G401.6 (cell line): ENCODE measurements around the gene MAST4.
"Not testable (repeated sequence)": the region's sequence is repeated elsewhere in the genome, so short reads cannot be mapped to it uniquely, and the experiment has no call there.

Experiments
- FAIRE-seq: peaks from 2 replicates; lab custom pipeline; 2012; peaks lifted over from hg19 to GRCh38; lab: Jason Lieb, UNC

The MAST4 gene

DNA sequence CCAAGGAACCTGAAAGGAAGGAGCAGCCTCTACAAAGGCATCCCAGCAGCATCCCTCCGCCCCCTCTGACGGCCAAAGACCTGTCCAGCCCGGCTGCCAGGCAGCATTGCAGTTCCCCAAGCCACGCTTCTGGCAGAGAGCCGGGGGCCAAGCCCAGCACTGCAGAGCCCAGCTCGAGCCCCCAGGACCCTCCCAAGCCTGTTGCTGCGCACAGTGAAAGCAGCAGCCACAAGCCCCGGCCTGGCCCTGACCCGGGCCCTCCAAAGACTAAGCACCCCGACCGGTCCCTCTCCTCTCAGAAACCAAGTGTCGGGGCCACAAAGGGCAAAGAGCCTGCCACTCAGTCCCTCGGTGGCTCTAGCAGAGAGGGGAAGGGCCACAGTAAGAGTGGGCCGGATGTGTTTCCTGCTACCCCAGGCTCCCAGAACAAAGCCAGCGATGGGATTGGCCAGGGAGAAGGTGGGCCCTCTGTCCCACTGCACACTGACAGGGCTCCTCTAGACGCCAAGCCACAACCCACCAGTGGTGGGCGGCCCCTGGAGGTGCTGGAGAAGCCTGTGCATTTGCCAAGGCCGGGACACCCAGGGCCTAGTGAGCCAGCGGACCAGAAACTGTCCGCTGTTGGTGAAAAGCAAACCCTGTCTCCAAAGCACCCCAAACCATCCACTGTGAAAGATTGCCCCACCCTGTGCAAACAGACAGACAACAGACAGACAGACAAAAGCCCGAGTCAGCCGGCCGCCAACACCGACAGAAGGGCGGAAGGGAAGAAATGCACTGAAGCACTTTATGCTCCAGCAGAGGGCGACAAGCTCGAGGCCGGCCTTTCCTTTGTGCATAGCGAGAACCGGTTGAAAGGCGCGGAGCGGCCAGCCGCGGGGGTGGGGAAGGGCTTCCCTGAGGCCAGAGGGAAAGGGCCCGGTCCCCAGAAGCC, 569.6 kb downstream of the MAST4 start:
- FAIRE-seq, result no peak

DNA sequence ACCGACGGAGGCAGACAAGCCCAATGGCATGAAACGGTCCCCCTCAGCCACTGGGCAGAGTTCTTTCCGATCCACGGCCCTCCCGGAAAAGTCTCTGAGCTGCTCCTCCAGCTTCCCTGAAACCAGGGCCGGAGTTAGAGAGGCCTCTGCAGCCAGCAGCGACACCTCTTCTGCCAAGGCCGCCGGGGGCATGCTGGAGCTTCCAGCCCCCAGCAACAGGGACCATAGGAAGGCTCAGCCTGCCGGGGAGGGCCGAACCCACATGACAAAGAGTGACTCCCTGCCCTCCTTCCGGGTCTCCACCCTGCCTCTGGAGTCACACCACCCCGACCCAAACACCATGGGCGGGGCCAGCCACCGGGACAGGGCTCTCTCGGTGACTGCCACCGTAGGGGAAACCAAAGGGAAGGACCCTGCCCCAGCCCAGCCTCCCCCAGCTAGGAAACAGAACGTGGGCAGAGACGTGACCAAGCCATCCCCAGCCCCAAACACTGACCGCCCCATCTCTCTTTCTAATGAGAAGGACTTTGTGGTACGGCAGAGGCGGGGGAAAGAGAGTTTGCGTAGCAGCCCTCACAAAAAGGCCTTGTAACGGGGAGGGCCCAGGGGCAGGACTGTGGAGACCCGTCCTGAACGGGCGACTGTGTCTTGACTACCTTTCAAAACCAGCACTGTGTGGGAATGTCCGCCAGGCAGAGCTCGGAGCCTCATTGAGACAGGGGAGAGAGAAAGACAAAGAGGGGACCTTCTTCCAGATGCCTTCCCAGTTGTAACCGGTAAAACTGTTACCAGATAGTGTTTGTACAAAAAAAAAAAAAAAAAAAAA, 570.5 kb downstream of the MAST4 start:
- no peak for FAIRE-seq

DNA sequence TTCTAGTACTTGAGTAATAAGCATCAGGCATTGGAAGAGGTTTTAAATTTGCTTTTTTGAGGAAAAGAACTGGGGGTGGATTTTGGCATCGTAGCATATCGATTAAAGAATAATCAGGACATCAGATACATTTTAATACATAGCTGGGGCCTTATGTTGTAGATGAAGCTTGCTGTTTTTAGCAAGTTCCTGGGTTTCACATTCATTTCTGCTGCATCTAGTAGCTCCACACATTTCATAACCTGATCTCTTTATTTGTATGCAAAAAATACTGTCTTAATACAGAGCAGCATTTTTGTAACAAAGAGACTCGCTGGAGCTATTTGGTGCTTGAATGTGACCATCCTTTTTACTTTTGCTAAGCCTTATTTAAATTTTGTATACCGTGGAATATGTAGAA, 571.9 kb downstream of the MAST4 start:
- no peak for FAIRE-seq

DNA sequence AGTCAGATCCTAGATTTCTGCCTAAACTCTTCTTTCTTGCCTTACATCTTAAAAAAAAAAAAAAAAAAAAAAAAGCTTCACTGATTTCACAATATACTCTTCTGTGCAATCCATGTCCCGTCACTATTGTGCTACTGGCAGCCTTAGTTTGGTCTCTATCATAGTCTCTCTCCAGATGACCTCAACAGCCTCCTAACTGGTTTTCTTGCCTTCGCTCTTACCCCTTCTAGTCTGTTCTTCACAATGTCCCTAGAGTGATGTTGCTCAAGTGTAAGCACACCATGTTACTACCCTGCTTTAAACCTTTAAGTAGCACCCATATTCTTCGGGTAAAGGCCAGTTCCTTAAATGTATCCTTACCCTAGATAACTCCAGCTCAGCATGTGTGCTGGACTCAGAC, 574.6 kb downstream of the MAST4 start:
- no peak for FAIRE-seq

DNA sequence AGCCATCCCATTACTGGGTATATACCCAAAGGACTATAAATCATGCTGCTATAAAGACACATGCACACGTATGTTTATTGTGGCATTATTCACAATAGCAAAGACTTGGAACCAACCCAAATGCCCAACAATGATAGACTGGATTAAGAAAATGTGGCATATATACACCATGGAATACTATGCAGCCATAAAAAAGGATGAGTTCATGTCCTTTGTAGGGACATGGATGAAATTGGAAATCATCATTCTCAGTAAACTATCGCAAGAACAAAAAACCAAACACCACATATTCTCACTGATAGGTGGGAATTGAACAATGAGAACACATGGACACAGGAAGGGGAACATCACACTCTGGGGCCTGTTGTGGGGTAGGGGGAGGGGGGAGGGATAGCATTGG, 577.2 kb downstream of the MAST4 start:
- not testable (repeated sequence) for FAIRE-seq

DNA sequence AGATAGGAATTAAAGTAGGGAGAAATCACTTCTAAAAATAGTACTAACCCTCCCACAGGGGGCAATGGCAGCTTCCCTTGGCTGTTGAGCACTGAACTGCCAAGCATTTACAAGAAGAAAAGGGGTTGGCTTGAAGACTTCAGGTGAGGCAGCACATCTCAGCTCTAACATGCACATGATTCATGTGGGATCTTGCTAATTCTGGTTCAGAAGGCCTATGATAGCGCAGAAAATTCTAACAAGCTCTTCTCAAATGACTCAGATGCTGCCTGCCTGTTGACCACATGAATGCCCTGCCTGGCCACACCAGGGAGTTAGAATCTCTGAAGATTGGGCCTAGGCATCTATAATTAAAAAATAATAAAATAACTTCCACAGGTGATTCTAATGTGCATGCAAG, 577.8 kb downstream of the MAST4 start:
- no peak for FAIRE-seq

DNA sequence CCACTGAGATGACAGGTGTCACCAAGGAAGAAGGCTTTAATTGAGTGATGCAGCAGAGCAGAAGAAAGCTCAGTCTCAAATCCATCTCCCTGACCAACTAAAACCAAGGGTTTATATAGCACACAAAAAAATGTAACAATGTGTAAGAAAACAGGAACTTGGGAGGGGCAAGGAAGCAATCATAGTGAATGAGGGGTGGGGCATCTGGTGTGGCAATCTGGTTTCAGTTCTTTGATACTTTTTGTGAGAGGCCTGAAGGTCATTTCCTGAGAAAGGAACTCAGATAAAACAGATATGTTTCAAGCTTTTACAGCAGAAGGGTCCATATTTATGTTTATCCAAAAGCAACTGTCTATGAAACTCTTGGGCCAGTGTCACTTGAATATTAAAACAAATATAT, 580.7 kb downstream of the MAST4 start:
- no peak for FAIRE-seq

DNA sequence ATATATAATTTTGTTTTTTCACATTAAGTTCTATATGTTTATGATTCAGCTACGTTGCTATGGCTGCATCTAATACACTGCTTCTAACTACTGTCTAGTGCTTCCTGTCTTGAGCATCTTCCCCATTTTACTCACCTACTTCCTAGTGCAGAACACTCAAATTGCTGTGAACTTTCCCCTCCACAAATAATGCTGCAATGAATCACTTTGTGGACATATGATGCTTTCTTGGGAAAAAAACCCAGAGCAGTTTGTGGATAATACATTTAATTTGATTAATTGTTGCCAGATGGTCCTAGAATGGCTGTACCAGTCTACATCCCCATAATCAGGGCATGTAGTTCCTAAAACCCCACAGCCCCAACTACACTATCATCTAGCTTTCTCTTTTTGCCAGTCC, 581.9 kb downstream of the MAST4 start:
- no peak for FAIRE-seq

DNA sequence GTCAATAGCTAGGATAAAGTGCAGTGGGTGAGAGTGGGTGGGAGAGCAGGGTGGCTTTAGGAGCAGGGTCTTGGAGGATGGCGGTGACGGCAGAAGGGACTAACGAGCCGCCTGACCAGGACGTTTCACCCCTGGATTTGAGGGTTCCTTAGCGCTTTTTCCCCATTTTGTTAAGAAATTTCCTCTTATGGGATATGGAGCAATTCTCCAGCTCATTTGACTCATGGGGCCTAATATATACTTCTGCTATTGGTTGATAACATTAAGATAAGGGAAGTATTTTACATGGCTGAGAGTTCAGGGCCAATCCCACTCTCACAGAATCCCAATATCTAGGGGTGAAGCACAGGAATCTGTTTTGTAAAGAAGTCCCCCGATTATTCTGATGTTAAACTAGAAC, 582.8 kb downstream of the MAST4 start:
- no peak for FAIRE-seq

DNA sequence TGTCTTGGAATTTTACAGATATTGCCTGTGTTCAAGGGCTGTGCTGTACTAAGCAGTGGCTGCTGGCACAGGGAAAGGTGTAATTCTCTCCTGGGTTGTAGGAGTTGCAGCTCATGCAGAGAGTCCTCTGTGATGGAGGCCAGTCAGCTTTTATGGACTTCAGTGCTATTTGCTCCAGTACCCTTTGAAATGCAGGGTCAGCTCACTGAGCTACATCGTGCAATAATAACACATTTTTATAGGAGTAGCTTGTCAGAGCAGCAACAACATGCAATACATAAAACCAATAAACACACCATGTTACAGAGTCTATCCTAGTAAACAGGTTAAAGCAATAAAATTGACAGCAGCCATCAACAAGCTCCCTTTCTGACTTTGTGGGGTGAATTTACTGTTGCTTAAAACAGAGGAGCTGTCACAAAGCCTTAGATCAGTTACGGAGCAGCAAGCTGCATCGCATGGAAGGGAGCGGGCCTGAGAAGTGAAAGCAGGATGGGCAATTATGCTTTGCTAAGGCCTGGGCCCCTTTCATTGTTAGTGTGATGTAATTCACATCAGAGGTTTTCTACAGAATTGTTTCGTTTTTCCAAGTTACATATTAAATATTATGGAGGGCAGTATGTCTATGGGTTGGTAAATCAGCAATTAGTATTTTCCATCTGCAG, 583.6 kb downstream of the MAST4 start:
- FAIRE-seq, result no peak

DNA sequence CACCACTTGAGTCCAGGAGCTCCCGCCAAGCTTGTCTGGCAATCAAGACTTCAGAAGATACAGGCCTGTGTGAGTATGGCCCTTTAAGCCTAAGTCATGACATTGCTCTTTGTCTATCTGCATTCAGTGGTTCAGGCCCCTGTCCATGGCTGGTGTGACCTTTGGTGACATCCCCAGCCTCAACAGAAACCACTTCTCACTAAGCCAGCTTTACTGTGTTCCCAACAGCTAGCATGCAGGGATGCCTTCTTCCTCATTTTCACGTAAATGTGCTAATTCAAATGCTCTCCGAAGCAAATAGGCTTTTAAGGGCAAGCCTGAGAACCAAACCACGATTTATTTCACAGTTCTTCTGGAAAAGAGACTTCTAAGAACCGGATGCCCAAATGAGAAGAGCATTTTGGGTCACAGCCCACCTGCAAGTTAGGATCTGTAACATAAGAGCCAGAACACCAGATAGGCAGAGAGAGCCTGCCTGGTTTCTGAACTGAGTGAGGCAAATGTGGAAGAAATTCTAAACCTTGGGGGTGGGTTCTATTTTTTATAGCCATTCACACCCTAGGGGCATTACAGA, 585.5 kb downstream of the MAST4 start:
- FAIRE-seq, result no peak

DNA sequence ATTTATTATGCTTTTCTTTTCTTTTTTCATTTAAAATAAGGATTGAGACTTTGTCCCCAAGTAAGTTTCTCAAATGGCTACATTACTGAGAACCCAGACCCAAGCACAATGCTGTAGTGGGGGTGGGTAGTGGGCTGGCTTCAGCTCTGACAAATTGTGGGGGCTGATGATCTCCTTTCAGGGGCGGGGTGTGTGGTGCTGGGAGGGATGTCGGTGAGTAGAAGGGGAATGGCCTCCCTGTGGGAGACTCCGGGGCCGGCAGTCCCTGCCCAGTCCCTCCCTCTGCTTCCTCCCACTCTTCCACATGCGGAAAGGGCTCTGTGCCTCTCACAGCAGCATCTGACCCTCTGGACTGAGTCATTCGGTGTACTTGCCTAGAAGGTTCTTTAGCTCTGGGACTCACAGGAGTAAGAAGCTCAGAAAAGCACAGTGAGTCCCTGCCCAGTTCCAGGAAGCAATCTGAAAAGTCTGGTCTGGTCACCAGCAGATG, 586.2 kb downstream of the MAST4 start:
- FAIRE-seq, result no peak

DNA sequence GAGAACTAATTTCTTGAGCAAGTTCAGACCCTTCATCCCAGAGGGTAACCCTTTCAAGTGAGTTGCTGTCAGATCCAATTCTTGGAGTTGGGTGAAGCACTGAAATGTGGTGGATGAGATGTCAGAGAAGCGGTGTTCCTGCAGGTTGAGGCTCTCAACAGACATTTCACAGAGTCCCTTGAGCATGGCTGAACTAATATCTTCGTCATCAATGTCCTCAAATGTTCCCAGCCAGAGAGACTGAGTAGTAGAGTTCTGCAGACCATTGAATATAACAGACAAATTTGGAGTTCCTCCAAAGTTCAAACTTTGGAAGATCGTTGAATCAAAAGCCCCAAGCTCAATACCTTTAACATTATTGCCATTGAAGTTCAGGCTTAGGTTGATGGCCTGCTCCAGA, 587.7 kb downstream of the MAST4 start:
- FAIRE-seq, result no peak

DNA sequence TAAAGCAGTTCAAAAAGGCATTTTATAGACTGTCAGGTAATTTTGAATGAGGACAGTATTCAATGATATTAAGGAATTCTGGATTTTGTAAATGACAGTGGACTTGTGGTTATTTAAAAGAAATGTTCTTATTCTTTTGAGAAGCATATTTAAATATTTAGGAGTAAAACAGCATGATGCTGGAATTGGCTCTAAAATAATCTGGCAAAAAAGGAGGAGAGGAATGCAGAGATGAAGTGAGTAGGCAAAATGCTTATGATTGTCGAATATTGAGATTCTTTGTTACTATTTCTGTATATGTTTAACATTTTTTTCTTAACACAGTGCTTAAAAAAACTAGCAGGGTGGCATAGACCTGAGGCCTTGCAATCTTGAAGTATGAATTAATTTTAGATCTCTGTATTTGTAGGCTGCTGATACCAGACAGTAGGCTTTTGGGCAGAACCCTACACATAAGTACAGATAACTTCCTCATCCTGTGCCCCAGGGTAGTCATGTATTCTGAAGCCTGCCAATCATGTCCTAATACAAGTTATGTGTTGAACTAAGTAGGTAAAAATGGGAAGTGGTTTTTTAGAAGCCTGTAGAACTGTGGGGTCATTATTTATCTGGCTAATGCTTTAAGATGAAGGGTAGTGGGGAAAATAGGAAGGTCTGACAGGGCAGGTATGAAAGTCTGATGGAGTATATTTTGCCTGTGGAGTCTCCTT, 591.0 kb downstream of the MAST4 start:
- FAIRE-seq, result no peak

DNA sequence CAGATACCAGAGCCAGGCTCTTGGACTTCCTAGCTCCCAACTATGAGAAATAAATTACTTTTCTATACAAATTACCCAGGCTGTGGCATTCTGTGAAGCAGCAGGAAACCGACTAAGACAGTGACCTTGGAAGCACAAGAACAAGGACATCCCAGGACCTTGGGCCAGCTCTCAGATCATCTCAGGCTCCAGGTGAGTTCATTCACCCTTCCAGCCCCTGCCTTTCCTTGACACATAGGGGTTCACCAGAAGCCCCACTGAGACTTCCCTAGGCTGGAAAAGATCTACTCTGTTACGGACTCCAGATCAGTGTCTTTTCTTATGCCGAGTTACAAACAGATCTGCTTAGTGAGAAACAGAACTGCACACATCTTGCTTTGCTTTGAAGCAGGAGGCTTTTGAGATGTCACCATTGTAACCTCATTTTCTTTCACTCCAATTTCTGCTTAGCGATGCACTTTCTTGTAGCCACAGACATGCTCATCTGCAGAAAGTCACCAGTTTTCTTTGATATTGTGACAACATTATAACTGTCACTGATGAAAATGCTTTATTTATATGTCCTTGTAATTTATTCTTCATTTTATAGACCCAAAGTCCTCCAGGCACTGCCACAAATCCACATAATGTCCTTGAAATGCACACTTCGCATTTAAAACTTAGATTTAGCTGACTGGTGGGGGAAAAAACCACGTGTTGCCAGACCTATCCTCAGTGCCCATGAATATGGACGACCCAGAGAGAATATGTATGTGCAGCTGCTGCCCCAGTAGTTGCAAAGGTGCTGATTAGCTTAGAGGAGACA, 592.3 kb downstream of the MAST4 start:
- FAIRE-seq, result no peak

DNA sequence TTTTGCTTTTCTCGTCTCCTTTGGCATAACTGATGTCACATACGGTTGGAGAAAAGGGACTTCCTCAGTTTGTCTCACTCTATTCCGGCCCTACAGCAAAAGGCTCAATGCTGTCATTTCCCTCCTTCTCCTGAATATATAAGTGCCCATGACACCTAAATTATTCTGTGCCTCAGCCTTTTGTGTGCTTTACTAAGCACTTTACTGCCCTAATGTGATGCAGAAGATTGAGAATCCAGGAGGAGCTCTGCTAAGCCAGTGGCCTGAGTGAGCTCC, 592.8 kb downstream of the MAST4 start:
- no peak for FAIRE-seq

DNA sequence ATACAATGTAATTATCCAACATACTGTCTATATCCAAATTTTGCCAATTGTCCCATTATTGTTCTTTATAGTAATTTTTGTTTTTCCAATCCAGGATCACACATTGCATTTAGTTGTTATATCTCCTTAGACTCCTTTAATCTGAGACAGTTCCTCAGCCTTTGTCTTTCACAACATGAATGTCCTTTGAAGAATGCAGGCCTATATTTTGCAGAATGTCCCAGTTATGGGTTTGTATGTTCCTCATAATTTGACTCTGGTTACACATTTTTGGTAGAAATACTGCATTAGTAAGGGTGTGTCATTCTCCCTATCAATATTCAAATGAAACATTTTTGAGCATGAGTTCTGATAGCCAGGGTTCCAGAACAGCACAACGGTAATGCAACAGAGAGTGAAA, 593.7 kb downstream of the MAST4 start:
- no peak for FAIRE-seq

DNA sequence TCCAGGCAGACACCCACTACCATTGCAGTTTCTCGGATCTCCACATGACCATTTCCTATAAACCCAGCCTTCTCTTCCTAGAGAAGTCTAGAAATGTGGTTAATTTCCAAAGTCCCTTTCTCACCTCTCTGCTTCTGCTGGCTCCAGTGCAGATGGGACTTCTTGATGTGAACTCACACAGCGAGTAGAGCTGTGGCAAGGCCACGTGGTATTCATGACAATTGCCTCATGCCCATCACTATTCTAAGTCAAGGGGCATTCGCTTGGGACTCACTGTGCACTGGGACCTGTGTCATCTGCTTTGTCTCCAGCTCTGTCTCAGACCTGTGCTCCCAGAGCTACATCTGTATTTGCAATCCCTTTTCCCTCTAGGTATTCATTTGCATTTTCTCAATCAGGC, 594.2 kb downstream of the MAST4 start:
- no peak for FAIRE-seq

DNA sequence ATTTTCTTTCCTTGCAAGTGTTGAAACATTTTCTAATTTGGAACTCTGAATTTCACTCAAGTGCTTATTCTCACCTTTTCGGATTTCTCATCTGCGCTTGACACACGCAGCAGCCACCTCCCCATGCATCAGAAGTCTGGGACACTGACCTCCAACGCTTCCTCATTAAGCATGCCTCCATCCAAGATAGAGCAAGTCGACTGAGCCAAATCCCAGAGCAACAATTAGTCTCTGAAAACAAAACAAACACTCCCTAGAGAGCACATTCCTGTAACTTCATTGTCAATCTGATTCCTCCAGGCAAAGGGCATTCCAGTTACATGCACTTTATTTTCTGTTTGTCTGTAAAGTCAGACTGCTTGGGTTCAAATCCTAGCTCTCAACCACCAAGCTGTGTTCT, 594.7 kb downstream of the MAST4 start:
- FAIRE-seq, result no peak

DNA sequence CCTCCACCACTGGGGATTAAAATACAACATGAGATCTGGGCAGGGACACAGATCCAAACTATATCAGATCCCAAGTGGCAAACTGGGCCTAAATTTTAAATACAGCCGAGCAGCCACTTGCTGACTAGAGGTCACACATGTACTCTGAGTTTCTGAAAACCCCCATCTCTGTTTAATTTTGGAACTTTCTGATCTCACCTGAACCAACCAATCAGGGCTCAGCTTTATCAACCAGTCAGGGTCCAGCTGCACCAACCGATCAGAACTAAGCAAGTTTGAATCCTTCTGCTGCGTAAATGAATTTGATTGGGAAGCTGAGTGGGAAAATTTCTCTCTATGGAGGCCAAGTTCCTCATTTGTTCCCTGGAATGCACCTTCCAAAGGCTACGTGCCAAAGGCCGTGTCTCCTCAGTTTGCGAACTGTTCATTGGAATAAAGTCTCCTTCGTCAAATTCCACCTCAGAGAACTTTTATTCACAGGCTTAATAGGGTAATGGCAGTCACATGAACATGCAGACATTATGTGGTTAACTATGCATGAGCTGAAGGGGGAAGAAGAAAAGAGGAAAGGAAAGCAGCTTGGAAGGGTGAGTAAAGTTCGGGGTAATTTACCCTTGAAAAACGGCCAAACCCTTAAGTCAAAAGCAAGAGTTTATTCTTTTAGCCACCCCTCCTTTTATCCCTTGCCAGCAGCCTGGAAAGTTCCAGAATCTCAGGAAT, 596.7 kb downstream of the MAST4 start:
- FAIRE-seq, result no peak

DNA sequence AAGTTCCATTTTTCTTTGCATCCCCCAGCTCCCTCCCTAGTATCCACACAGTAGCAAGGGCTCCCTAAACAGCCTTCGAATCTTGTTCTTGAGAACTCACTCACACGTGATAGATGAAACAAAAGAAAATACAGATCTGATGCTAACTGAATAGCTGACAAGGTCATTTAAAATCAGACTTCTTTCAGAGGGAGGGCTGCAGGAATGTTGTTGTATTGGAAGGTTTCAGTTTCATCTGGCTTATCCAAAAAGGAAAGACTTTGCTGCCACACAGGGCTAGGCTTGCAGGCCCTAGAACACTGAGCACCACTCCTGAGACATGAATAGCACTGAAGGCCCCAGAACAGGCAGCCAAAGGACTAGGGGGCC, 597.2 kb downstream of the MAST4 start:
- no peak for FAIRE-seq
